Occipital lobe (tissue), 2 donors: ENCODE measurements around the gene CHAF1A. TPM values are rescaled to one million over a fixed set of nuclear protein-coding genes. Genes with fewer than 3 reads are reported as not detected.
A peak's percentile ranks its signal among the peaks of the same experiment; 100 is the strongest.

ENCODE experiments used
- DNase-seq: peaks from one replicate; lab custom pipeline; 2025; lab: John Stamatoyannopoulos, UW
- total RNA-seq: library from RNA; depleted of rRNA; stranded (reverse); fragments of >200 nt; gene quantifications from one replicate; pipeline ENCODE4 v1.2.3, GENCODE V29; 2014

Gene CHAF1A
- total RNA-seq = 6.2 TPM

GRCh38 chr19:4402171-4403004, at the start of gene CHAF1A:
TSS of gene CHAF1A (plus strand) at chr19:4402640. CDS start at chr19:4402763, 123 bp downstream.
- DNase-seq = peak; percentile 100

- no peak for DNase-seq
These were observed 49.7 kb upstream of the CHAF1A start for GRCh38 chr19:4352701-4353121.

DNA sequence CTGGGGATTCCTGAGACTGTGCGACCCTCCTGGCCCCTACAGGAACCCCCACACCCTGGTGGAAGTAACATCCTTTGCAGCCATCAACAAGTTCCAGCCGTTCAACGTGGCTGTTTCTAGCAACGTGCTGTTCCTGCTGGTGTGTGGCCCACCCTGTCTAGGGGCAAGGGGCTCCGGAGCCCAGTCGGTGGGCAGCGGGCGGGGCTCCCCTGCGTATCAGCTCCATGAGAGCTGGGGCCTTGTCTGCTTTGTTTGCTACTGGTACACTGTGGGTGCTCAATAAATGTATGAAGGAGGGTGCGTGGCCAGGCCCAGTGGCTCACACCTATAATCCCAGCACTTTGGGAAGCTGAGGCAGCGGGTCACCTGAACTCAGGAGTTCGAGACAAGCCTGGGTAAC, 48.2 kb upstream of the CHAF1A start:
- DNase-seq = no peak

DNA sequence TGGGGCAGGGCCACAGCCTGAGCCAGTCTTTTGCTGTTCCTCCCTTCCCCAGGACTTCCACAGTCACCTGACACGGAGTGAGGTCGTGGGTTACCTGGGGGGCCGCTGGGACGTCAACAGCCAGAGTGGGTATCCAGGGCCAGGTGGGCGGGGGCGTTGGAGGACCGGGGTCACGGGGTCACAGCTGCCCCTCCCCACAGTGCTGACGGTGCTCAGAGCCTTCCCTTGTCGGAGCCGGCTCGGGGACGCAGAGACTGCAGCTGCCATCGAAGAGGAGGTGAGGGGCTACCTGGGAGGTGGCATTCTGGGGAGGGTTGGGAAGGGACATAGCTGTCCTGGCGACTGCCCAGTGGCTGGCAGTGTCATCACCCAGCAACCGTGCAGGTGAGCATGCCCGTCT, 47.5 kb upstream of the CHAF1A start:
- DNase-seq = no peak

GRCh38 chr19:4357095-4357797, 45.2 kb upstream of the CHAF1A start:
- no peak for DNase-seq

DNA sequence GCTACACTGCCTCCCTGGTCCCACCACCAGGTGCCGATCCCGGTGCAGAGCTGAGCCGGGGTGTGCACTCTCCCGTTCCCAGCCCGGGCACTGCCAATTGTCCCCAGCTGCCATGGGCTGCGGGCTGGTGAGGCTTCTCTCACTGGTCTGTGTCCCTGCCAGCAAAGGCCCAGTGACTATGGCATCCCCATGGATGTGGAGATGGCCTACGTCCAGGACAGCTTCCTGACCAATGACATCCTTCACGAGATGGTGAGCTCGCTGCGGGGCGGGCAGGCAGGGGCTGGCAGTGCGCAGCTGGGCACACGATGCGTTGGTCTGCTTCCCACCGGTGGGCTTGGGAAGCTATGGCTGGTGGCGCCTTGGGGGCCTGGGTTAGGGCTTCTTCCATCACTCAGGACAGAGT, 44.5 kb upstream of the CHAF1A start:
- no peak for DNase-seq

DNA sequence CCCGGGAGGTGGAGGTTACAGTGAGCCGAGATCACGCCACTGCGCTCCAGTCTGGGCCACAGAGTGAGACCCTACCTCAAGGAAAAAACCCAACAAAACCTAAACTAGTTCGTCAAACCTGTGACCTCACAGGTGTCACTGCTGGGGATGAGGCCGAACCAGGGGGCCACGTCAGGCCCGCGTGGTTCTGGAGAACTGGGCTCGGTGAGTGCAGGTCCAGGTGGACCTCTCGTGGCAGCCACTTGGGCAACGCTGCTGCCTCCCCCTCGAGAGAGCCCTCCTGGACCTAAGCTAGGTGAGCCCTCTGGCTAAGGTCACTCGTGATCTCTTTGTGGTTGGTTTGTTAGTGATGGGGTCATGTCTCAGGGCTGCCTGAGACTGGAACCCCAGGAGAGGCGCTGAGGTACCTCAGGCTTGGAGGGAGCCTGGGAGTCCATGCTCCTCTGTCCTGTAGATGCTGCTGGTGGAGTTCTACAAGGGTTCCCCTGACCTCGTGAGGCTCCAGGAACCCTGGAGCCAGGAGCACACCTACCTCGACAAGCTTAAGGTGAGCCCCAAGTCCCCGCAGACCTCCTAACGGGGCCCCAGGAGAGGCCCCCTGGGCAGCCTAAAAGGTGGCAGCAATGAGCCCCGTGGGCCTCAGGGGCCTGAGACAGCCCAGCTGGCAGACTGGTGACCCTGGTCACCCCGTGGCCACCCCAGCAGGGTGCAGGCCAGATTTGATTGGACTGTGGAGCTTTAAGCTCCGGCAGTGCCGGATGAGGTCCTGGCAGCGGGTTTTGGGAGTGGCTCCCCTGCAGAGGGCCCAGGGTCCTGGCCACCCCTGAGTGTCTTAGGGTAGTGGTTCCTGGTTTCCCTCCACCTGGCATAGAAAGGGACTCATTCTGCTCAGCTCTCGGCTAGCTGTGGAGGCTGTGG, 43.5 kb upstream of the CHAF1A start:
- DNase-seq = no peak

- DNase-seq = no peak
These were observed 42.8 kb upstream of the CHAF1A start for GRCh38 chr19:4359627-4360000.

DNA sequence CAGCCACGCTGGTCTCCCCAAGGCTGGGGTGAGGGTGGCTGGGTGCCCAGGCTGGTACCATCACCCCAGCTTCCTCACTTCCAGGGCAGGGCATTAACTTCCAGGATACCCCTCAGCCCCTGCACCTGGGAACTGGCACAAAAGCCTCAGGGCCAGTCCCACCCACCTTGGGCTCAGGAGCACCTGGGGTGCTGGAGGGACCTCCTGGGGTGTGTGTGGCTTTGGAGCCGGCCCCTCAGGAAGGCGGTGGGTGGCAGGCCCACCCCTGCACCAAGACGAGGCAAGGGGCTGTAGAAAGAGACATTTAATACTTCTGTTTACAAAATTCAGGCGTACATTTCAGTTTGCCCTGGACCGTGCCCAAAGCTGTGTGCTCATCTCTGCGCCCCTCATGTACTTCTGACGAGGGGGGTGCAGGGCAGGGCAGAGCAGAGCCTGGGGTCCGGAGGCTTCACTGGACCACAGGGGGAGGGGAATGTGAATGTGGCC, 42.3 kb upstream of the CHAF1A start:
- no peak for DNase-seq

- DNase-seq = no peak
These were observed 41.7 kb upstream of the CHAF1A start for GRCh38 chr19:4360641-4361151.

DNA sequence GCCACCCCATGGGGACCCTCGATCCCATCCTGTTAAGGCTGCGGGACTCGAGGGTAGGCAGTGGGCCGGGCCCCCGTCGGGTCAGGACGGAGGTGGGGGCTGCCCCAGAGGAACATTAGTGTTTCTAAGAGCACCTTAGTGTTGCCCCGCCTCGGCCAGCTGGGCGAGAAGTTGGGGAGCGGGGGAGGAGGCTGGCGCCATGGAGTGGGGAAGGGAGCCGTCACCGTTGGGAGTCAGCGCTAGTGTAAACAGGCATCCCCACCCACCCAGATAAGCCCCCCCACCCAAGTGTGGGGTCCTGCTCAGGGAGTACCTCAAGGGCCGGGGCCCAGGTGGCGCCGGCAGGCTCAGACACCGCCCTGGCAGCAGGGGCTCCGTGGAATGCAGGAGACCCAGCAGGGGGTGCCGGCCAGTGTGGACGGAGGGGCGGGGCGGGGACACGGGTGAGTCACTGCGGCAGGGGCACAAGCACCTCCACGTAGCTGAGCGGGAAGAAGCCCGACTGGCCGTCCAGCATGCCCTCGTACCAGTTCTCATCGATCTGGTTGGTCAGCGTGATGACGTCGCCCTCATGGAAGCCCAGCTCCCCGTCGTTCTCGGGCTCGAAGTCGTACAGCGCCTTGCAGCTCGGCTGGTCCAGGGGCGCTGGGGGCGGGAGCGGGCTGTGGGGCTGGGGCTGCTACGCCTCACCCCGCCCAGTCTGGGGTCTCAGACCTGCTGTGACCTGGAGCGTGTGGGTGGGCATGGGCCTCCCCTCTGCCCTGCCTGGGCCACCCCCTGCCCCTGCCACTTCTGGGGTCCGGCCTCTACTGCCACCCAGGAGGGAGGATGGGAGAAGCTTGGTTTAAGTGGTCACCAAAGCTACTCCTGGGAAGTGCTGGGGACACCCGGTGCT, 41.0 kb upstream of the CHAF1A start:
- no peak for DNase-seq

DNA sequence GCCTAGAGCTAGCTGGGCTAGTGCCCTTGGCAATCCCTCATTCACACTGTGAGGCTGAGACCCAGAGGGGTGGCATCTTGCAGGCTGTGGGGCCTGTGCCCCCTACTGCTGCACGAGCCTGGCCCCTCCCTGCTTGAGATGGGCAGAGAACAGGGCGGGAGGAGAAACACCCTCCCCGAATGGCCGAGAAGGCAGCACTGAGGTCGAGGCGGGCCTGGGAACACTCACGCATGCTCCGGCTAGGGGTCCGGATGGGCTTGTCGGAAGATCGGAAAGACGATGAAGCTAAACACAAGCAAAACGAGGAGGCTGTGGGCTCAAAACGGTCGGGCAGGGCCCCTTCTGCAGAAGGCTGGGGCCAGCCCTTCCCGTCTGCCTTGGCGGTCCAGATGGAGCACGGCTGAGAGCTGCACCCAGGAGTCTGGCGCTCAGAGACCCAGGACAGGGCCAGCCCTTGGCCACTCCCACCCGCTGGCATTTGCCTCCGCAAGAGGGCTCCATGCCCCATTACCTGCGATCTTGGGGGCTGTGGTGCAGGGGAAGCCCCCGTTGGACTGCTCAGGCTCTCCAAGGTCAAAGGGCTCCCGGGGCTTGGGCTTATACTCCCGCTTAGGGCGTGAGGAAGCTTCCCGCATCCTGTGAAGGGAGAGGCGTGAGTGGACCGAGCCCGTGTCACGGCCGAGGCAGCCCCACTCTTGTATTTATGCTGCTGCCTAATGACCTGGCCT, 40.2 kb upstream of the CHAF1A start:
- no peak for DNase-seq

DNA sequence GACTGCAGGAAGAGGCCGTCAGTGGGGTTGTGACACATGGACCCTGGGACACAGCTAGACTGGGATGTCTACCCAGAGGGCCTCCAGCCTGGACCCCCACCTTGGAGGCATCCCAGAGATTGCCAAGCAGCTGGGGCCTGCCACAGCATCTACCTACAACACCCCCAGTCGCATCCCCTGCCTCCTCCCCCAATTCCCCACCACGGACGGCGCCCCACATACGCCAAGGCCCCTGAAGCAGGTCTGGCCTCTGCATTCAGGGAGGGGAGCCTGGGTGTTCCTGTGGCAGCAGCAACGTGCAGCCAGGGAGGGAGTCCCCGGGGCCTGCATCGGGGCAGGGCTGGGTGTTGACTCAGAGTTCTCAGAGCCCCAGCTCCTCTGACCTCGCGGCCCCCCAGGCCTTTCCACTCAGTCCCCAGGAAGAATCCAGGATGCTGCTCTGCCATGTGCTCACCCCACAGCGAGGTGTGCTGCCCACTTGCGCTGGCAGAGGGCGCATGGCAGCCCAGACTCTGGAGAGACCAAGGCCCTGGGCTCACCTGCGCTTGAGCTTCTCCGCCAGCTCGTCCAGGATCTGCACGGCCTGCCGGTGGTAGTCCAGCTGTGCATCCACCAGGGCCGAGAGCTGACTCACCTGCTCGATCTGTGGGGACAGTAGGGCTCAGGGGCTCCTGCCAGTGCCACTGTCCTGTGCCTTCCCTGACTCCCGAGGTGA, 39.5 kb upstream of the CHAF1A start:
- DNase-seq = no peak

DNA sequence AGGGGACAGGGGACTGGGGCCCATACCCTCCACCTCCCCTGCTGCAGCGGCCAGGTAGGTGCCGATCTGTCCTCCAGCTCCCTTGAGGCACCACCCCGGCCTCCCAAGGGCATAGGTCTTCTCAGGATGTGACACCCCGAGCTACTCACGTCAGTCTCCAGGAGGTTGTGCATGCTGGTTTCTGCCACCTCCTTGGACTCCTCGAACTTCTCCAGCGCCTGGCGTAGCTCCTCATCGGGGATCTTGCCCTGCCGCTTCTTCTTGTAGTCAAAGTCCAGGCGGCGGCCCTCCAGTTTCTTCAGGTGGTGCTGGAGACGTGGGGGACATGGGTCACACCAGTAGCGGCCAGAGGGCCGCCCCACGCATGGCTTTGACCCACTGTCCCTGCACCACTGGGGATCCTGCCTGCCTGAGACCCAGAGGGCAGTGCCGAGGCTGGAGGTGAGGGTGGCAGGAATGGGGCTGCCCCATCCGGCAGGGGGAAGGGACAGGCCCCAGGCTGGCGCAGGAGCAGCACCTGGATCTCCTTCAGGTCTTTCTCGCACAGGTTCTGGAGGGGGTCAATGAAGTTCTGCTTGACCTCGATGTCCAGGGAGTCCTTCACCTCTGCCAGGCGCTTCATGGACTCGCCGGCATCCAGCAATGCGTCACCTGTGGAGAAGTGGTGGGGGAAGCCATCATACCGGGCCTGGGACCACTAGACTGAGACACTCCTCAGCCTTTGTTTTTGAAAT, 38.7 kb upstream of the CHAF1A start:
- no peak for DNase-seq

GRCh38 chr19:4365341-4365740, 37.1 kb upstream of the CHAF1A start:
- no peak for DNase-seq

- DNase-seq = no peak
These were observed 36.4 kb upstream of the CHAF1A start for GRCh38 chr19:4365791-4366665.

DNA sequence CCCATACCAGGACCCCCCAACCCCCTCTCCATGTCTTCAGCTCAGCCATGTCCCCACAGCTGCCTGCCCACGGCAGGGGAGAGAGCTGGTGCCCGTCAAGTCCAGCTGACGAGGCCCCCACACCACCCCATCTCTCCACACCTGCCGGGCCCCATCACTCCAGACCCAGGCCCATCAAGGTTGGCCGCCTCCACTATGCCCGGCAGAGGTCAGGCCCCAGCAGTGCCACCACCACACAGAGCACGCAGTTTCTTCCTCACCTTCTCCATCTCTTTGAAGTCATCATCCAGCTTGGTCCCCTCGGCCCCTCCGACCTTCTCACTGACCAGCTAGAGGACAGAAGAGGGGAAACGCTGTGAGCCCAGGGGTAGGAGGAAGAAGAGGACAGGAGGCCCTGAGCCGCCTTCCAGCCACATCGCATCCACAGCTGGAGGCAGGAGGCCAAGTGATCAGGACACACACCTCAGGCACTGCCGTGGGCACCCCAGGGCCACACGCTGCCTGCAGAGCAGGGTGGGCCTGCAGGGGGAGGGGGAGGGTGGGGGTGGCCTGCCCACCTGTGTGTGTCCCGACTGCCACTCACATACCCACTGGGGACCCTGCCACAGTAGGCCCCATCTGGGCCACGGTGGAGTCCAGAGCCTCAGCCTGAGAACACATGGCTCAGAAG, 35.6 kb upstream of the CHAF1A start:
- no peak for DNase-seq
